Transverse colon (tissue), 4 donors: Measurements from ENCODE around the gene PSMB4.

Experiments used
- EP300 ChIP-seq: sonication (generic); formaldehyde crosslinking; IDR thresholded peaks from one replicate; pipeline ENCODE4 v1.6.1; 2017; ENCODE audit warnings: antibody characterized with exemption, low read depth
- POLR2A ChIP-seq: fragments of 450-650 bp; IDR thresholded peaks from one replicate; pipeline ENCODE4 v1.6.1; 2016; ENCODE audit warnings: antibody characterized with exemption, mild to moderate bottlenecking, moderate library complexity
- POLR2AphosphoS5 ChIP-seq, 3 donors: sonication (generic); formaldehyde crosslinking; IDR thresholded peaks; one replicate each; pipeline ENCODE4 v1.6.1; 2016; ENCODE audit warnings: antibody characterized with exemption in 3 of 3
- TF ChIP-seq, protein P1 (sequence below), 5 experiments: fragments of 200-600 bp in 3 of 5; fragments of 450-650 bp in 2 of 5; sonication (generic) in 3 of 5; IDR thresholded peaks; 1 replicate in 2 of 5; 2 replicates in 3 of 5; pipeline ENCODE4 v1.5.1; 2016 to 2017; ENCODE audit warnings: antibody characterized with exemption in 5 of 5, inconsistent platforms in 3 of 5, mild to moderate bottlenecking in 2 of 5, moderate library complexity in 1 of 5

- no peak for TF ChIP-seq EP300
- TF ChIP-seq, protein P1, sequence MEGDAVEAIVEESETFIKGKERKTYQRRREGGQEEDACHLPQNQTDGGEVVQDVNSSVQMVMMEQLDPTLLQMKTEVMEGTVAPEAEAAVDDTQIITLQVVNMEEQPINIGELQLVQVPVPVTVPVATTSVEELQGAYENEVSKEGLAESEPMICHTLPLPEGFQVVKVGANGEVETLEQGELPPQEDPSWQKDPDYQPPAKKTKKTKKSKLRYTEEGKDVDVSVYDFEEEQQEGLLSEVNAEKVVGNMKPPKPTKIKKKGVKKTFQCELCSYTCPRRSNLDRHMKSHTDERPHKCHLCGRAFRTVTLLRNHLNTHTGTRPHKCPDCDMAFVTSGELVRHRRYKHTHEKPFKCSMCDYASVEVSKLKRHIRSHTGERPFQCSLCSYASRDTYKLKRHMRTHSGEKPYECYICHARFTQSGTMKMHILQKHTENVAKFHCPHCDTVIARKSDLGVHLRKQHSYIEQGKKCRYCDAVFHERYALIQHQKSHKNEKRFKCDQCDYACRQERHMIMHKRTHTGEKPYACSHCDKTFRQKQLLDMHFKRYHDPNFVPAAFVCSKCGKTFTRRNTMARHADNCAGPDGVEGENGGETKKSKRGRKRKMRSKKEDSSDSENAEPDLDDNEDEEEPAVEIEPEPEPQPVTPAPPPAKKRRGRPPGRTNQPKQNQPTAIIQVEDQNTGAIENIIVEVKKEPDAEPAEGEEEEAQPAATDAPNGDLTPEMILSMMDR (IDR thresholded peaks at IDR 0.05) = no peak
- no peak for TF ChIP-seq POLR2A
- no peak for TF ChIP-seq POLR2AphosphoS5 (IDR thresholded peaks at IDR 0.05)
Observed at GRCh38 chr1:151418081-151418480, 18.7 kb downstream of the PSMB4 start.
